ENCODE data around the gene NSG1.

Gene NSG1

DNA sequence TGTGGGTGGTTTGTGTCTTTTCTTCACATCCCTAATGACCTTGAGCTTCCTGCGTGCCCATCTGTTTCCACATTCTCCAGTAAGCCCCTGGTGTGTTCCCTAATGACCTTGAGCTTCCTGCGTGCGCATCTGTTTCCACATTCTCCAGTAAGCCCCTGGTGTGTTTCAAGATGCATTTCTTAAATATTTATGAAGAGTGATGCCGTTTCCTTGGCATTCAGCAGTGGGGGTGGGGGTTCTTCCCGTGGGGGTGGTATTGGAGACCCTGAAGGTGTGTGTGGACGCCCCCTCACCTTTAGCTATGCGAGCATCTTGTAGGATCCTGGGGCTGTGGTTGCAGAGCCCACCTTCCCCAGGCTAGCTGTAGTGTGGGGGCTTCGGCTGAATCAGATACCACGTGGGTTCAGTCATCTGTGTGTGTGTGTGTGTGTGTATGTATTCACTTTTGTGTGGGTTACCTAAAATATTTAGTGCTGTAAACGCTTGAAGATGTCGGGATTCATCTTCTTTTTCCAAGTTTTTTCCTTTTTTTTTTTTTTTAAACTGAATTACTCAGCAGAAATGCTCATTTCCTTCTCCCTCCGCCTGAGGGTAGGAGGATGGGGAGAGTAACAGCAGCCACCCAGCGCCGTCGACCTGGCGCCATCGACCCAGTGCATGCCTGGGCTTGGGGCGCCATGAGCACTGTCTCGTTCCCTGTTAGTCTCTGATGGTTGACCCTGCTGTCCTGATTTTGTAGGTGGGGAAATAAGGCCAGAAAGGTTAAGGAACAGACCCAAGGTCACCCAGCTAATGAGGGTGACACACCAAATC, 9.9 kb downstream of the NSG1 start:
- DNase-seq (ENCODE audit: low read depth), result no peak

DNA sequence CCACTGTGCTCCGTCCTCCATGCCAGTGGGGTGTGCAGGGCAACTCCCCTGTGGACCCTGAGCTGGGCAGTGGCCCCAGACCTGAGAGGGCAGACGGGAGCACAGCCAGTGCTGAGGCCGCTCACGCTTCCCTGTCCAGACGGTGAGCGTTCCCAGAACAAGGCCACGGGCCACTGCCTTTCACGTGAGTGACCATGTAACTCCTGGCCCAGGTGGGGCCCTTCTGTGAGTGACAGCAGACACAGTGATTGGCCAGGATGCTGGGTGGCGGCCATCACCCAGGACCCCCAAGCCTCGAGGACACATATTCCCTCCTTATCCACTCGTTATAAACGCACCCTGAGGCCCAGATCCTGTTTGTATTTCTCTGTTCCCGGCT, 10.5 kb downstream of the NSG1 start:
- DNase-seq (ENCODE audit: low read depth), result no peak

DNA sequence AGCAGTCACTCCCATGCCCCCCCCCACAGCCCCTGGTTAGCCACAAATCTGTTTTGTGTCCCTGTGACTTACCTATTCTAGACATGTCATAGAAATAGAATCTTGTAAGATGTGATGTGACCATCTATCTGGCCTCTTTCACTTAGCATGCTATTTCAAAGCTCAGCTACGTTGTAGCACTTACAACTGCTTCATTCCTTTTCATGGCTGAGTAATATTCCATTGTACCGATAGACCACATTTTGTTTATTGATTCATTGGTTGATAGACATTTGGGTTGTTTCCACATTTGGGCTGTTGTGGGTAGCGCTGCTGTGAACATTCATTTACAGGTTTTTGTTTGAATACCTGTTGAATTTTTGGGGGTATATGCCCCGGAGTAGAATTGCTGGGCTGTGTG, 11.5 kb downstream of the NSG1 start:
- no peak for DNase-seq (ENCODE audit: low read depth)

DNA sequence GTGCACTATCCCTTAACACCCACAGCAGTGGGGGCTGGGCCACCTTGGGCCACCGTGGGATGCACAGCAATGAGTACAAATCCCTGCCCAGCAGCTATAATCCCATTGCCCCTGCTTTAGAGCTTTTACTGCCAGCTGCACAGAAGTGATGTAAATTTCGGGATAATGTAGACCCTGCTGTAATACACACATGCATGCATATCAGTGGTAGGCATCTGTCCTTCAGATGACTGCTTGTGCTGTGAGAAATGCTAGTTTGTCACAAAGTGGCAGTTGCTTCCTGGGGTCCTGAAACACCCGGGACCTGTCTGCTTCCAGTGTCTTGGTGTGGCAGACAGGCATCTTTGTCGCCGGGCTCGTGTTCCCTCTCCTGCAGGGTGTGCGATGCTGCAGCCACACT, 14.1 kb downstream of the NSG1 start:
- DNase-seq (ENCODE audit: low read depth), result no peak

DNA sequence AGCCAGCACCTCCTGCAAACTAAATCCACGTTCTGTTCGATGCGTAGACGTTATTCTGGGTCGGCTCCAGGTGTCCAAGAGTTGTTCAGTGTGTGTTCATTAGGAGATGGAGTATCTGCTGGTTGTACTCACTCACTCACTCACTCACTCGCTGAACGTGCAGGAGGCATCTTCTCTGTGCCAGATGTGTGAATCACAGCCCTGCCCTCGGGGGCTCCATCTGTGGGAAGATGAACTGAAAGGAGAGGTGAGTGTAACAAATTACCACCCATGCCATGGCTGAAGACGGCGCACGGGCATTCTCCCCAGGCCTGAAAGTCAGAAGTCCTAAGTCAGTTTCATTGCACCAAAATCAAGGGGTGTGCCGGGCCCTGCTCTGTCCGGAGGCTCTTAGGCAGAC, 16.1 kb downstream of the NSG1 start:
- DNase-seq (ENCODE audit: low read depth), result no peak

DNA sequence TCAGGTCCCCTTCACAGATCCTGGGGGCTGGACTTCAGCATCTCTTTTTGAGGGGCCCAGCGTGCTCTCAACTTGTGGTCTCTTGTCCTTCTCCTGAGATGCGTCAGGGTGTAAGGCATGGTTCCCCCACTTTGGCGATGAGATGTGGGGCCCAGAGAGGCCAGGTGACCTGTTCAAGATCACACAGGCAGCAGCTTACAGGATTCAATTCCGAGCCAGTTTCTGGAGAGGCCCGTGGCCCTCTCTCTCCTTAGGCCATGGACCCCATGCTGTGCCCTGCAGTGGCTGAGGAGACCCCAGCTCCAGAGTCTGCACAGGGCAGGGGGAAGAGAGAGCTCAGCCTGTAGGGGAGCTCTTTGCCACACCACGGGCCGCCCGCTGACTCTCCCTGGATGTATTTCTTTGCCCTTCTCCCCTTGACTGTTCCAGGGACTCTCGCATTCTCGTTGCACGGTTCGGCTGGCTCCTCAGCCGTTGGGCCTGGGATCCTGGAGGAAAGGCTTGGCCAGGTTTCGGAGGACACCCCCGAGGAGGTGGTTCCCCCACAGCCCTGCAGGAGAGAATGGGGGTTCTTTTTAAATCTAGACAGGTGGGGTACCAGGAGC, 18.6 kb downstream of the NSG1 start:
- no peak for DNase-seq (ENCODE audit: low read depth)

DNA sequence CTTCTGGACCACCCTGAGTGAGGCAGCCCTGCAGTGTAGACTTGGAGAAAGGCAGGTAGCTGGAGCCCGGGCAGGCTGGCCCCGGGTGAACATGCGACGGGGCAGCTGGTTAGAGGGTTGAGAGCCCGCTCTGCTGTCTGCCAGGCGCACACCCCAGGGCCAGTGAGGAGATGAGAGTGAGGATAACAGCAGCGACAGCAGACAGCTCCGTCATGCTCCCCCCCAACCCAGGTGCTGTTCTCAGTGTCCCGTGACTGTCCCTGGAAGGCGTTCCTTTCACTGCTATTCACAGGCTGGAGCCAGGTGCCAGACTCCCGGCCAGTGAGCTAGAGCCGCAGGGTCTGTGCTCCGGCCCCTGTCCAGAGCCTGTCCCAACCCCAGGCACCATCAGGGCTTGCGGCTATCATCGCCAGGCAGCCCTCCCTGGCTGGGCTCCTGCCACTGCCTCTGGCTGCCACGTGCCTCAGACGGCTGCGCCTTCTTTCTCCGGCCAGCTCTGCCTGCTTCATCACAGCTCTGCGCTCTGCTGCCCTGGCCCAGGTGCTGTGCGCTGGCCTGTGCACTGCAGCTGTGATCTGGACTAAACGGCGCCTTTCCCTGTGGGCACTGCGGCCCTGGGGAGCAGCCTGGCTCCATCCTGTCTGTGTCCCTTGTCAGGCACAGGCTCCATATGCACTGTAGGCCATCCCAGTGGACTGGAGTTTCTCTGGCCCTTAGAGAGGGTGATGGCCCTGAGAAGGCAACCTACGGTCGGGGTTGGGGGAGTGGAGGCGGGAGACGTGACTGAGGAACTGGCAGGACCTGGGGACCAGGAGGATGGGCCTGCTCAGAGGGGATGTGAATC, 19.8 kb downstream of the NSG1 start:
- no peak for DNase-seq (ENCODE audit: low read depth)

DNA sequence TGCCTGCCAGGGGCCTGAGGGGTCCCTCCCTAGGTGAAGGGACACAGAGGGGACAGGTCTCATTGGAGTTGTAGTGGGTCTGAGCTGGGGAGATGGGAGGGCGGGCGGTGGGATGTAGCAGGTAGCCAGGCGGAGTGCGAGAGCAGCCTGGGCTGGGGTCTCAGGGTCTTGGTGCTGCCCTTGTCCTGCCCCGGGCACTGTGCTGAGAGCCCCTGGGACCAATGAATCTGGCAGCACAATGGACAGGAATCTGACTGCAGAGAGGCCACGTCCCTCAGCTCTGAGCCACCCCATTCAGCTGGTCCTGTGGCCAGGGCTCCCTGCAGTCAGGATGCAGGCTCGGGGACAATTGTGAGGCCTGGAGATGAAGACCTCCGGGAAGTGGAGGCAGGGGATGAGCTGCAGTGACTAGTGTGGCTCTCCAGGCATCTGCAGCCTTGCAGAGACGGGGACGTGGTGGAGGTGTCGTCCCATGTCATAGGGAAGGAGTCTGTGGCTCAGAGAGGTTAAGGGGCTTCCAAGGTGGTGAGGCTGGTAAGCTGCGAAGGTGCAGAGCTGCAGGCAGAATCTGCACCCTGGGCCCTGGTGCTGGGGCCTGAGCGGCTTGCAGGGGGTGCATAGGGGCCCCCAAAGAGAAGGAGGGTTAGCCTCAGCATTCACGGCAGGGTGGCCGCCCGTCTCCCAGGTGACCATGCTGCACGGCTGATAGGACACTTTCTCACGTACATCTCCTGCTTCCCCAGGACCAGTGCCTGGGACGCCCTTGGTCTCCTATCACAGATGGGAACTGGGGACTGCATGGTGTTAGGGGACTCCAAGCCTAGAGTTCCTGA, 20.6 kb downstream of the NSG1 start:
- DNase-seq (ENCODE audit: low read depth), result no peak

DNA sequence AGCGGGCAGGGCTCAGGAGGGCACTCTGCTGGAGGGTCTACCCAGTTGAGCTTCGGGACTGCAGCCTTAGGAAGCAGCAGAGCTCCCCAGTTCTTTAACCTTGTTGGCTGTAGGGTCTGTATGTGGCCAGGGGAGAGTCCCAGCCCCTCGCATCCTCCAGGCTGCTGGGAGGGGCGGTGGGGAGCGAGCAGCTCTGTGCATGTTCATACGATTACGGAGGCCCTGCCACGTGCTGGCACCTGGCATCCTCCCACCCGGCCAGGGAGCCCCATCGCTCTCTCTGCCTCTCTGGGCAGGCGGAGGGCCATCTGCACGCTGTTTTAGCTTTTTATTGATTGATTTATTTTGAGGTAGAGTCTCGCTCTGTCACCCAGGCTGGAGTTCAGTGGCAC, 21.2 kb downstream of the NSG1 start:
- no peak for DNase-seq (ENCODE audit: low read depth)

DNA sequence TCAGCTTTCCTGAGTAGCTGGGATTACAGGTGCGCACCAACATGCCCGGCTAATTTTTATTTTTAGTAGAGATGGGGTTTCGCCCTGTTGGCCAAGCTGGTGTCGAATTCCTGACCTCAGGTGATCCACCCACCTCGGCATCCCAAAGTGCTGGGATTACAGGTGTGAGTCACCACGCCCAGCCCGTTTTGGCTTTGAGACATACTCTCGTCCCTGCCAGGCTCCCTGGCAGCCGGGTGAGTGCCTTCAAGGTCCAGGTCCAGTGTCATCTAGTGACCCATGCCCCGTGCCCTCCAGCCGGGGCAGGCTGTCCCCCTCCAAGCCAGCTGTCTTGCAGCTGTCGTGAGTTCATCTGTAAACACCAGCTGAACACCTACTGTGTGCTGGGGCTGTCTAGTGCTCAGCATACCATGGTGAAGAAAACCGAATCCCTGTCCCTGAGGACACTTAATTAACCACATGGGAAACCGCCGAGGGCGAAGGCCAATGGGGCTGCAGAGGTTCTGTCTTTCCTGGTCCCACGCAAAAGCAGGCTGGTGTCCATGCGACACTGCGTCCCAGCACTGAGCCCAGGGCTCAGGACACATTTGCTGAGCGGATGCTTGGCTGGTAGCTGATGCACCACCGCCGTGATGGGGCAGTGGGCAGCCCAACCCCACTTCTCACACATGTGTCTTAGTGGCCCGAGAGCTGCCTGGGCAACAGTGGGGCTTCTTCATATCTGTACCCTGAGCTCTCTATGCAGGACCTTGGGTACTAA, 21.9 kb downstream of the NSG1 start:
- no peak for DNase-seq (ENCODE audit: low read depth)

DNA sequence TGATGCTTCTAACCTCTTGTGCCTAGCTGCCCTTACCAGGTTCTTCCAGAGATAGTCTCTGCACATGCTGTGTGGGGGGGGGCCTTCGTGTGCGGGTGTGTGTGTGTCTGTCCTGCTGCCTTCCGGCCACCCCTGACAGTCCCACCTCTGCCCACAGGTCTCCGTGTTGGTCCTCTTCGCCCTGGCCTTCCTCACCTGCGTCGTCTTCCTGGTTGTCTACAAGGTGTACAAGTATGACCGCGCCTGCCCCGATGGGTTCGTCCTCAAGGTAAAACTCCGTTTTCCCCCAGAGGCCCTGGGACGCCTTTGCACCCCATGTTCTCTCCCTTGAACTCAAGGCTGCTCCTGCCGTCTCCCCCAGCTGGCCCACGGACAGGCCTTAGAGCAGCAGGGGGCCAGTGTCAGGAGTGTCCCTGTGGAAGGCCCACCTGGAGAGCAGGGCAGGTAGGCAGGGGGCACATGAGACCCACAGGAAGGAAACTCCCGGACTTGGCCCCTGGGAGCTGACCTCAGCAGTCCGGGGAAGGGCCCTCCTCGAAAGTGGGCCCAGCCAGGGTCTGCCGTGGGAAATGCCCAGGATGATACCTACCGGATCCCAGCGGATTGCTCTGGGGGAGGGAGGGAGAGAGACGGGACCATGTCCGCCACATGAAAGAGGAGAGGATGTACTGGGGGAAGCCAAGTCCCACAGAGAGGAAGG, 22.7 kb downstream of the NSG1 start:
- DNase-seq (ENCODE audit: low read depth), result no peak

DNA sequence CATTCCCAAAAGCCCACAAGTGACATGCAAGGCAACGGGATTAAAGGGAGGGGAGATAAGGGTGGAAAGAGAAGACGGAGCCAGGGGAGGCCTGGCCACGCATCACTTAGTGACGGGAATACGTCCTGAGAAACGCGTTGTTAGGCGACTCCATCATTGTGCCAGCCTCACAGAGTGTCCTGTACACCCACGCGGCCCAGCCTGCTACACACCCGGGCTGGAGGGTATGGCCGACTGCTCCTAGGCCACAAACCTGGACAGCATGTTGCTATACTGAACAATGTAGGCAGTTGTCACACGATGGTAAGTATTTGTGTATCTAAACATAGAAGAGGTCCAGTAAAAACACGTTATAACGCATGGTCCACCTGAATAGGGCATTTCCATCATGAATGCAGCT, 23.4 kb downstream of the NSG1 start:
- no peak for DNase-seq (ENCODE audit: low read depth)

DNA sequence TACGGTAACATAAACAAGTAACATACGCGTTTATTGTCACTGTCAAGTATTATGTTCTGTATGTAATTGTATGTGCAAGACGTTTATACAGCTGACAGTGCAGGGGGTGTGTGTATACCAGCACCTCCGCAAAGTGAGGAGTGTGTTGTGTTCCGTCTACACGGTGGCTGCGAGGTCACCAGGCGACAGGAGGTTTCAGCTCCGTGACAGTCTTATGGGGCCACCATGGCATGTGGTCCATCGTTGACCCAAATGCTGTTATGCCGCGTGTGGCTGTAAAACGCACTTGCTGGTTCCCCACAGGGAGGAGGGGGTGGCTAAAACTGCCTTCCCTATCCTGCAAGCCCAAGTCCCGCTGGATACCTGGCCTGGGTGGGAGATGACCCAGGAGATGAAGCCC, 25.0 kb downstream of the NSG1 start:
- DNase-seq (ENCODE audit: low read depth), result no peak

DNA sequence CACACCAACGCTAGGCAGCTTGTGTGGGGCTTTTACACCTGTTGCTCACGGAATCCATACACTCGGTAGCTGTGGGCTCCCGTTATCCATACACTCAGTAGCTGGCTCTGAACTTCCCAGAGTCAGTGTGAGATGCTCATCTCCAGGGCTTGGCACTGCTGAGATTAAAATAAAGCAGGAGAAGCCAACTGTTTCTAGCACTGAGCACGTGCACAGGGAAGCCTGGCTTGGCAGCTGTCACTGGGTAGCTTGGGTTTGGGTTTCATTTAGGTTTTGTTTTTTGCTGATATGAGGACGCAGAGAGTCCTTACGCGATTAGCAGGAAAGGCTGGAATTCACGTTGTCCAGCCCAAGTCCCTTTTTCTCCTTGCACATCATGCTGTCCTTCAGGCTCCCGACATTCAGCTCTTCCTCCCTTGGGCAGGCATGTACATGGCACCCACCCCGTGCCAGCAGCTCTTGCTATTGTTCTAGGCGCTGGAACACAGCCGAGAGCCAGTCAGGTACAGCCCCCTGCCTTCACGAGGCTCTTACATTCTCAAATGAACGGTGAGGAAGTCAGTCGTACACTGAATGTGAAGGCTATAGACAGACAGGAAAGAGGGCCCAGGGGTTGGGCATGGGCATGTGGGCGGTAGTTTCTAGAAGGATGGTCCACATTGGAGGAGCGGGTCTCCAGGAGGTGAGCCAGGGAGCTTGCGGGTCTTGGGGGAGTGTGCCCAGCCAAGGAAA, 25.9 kb downstream of the NSG1 start:
- no peak for DNase-seq (ENCODE audit: low read depth)

DNA sequence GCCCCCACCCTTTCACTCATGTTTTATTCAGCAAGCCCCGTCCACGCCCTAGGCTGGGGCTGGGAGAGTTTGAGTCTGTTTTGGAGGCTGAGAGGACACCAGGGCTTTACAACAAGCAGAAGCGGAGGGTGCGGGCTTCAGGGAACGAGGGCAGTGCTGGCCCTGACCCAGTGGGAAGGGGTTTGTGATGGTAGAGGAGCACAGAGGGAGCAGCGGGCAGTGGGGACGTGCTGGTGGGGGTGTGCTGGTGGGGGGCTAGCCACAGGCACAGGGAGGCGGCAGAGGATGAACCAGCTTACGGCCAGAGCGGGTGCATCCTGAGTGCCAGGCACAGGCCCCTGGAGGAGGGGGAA, 26.4 kb downstream of the NSG1 start:
- DNase-seq (ENCODE audit: low read depth), result no peak

DNA sequence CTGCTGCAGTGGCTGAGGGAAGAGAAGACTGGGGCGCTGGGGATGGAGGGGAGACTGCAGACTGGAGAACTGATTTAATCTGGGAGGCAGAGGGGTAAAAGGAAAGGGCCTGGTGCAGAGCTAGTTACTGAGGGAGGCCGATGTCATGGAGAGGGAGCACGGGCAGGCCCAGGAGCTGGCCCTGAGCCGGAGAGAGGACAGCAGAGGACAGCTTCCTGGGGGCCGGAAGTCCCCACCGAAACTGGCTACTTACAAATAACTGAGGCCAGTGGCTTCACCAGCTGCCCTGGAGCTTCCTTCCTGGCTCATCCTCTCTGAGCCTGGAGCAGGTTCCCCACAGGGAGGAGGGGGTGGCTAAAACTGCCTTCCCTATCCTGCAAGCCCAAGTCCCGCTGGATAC, 26.9 kb downstream of the NSG1 start:
- no peak for DNase-seq (ENCODE audit: low read depth)

DNA sequence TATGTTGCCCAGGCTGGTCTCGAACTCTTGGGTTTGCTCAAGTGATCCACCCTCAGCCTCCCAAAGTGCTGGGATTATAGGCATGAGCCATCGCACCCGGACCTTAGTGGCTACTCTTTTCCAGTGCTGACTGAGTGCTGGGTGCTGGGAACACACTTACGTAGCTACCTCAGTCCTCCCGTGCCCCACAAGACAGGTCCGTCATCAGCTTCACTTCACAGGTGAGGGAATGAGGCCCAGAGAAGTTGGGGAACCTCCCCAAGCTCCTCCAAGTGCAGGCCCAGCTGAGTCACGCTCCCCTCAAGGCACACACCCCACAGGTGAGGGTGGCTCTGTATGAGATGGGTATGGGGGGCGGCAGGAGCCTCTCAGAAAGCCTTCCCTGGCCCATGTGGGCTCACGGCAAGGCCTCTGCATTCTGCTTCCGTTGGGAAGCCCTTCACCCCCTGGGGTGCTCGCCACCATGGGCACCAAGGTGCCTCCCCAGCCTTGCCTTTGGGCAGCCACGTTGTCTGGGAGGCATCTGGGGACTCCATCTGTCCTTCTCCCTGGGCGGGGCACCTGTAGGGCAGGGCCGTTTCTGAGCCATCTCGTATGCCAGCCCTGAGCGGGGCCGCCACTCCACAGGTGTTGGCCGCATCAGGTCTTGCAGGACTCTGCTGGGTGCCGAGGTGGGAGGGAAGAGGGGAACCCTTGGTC, 28.4 kb downstream of the NSG1 start:
- no peak for DNase-seq (ENCODE audit: low read depth)

DNA sequence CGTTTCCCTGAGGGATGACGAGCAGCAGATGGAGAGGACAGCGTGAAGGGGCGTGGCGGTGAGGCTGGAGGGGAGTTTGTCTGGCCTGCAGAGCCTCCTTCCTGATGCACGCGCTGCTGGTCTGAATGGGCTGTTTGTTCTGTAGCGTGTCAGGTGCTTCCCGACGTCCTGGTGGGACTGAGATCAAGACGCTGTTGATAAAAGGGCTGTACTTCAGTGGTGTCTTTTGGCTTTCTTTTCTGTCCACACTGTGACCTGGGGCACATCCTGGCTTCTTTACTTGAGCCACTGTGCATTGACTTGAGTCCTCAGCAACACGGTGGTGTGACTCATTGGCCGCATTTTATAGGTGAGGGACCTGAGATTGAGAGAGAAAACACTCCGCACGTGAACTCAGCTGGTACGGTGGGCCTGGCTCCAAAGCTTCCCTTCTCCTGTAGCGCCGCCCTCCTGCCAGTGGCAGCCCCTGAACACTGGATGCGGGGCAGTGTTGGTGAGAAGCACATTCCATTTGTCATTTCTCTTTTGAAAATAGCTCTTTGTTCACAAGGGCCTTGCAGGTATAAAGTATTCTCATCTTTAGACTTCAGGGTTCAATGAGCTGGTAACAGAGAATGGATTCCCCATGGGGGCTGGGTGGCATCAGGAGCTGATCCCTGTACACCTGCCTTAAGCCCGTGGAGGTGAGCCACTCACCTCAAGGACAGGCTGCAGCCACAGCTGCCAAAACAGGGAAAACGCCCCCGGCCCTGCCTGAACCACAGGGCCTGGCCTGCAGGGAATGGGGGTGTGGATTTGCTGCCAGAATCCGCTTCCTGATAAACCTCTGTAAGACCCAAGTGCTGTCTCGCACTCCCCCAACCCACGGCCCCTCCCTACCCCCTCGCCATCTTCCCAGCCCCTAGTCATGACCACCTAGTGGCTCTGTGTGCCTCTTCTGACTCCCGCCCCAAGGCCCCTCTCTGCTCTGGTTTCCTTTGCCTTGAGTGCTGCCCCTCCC, 29.2 kb downstream of the NSG1 start:
- no peak for DNase-seq (ENCODE audit: low read depth)
